H9 (cell line): ENCODE measurements around the gene TPH1. TPM values are rescaled to one million over a fixed set of nuclear protein-coding genes. Genes with fewer than 3 reads are reported as not detected.

Experiments
- DNase-seq: peaks from one replicate; pipeline ENCODE4 v3.0.0-alpha.2; 2017
- H2AFZ ChIP-seq: one replicate; pipeline ENCODE4 v1.6.1; 2013; ENCODE audit warnings: mild to moderate bottlenecking, low read length, control low read depth, moderate library complexity
- H2AK5ac ChIP-seq: 2 replicates; pipeline ENCODE4 v1.6.1; 2013; ENCODE audit warnings: low read length, control low read depth, mixed read lengths; ENCODE audit not compliant: insufficient read length
- H2BK120ac ChIP-seq: one replicate; pipeline ENCODE4 v1.6.1; 2013; ENCODE audit warnings: low read depth, mild to moderate bottlenecking, low read length, control low read depth, inconsistent platforms; ENCODE audit not compliant: poor library complexity, severe bottlenecking
- H2BK12ac ChIP-seq: 2 replicates; pipeline ENCODE4 v1.6.1; 2013; ENCODE audit warnings: low read length, control low read depth, mixed read lengths, low read depth; ENCODE audit not compliant: insufficient read length
- H2BK15ac ChIP-seq: 2 replicates; pipeline ENCODE4 v1.6.1; 2013; ENCODE audit warnings: low read depth, low read length, control low read depth
- H2BK20ac ChIP-seq: one replicate; pipeline ENCODE4 v1.6.1; 2013; ENCODE audit warnings: low read depth, mild to moderate bottlenecking, low read length, control low read depth, inconsistent platforms; ENCODE audit not compliant: poor library complexity, severe bottlenecking
- H2BK5ac ChIP-seq: 2 replicates; pipeline ENCODE4 v1.6.1; 2013; ENCODE audit warnings: low read length, control low read depth, mixed read lengths; ENCODE audit not compliant: insufficient read length
- H3K14ac ChIP-seq: 2 replicates; pipeline ENCODE4 v1.6.1; 2013; ENCODE audit warnings: low read length, control low read depth; ENCODE audit not compliant: insufficient read depth
- H3K18ac ChIP-seq: 2 replicates; pipeline ENCODE4 v1.6.1; 2013; ENCODE audit warnings: low read depth, mild to moderate bottlenecking, mixed read lengths, low read length, control low read depth; ENCODE audit not compliant: insufficient read length
- H3K23ac ChIP-seq: 2 replicates; pipeline ENCODE4 v1.6.1; 2013; ENCODE audit warnings: low read length, control low read depth, mixed read lengths, low read depth; ENCODE audit not compliant: insufficient read length
- H3K23me2 ChIP-seq: 2 replicates; pipeline ENCODE4 v1.6.1; 2013; ENCODE audit warnings: low read depth, mild to moderate bottlenecking, mixed read lengths, low read length, control low read depth; ENCODE audit not compliant: insufficient read length, poor library complexity, severe bottlenecking
- H3K27ac ChIP-seq: 2 replicates; pipeline ENCODE4 v1.5.1; 2013; ENCODE audit warnings: low read length, control low read depth, mixed read lengths, low read depth; ENCODE audit not compliant: insufficient read length
- H3K27me3 ChIP-seq: 2 replicates; pipeline ENCODE4 v1.6.1; 2013; ENCODE audit warnings: low read length, control low read depth, inconsistent platforms; ENCODE audit not compliant: insufficient read depth
- H3K4ac ChIP-seq: 2 replicates; pipeline ENCODE4 v1.6.1; 2013; ENCODE audit warnings: low read depth, mild to moderate bottlenecking, control low read depth, inconsistent platforms, low read length, moderate library complexity
- H3K4me1 ChIP-seq: 2 replicates; pipeline ENCODE4 v1.6.1; 2013; ENCODE audit warnings: low read length, control low read depth, inconsistent platforms; ENCODE audit not compliant: insufficient read depth
- H3K4me2 ChIP-seq: 2 replicates; pipeline ENCODE4 v1.6.1; 2013; ENCODE audit warnings: low read length, control low read depth, mixed read lengths; ENCODE audit not compliant: insufficient read length, insufficient read depth
- H3K56ac ChIP-seq: 2 replicates; pipeline ENCODE4 v1.6.1; 2013; ENCODE audit warnings: low read depth, mild to moderate bottlenecking, mixed read lengths, low read length, control low read depth; ENCODE audit not compliant: insufficient read length
- H3K79me1 ChIP-seq: 2 replicates; pipeline ENCODE4 v1.6.1; 2013; ENCODE audit warnings: low read depth, mild to moderate bottlenecking, moderate library complexity, low read length, control low read depth, inconsistent platforms; ENCODE audit not compliant: insufficient read depth, poor library complexity, severe bottlenecking
- H3K79me2 ChIP-seq: 2 replicates; pipeline ENCODE4 v1.6.1; 2013; ENCODE audit warnings: low read length, control low read depth, inconsistent platforms; ENCODE audit not compliant: insufficient read depth
- H3K9ac ChIP-seq: 2 replicates; pipeline ENCODE4 v1.6.1; 2013; ENCODE audit warnings: low read length, control low read depth, mixed read lengths; ENCODE audit not compliant: insufficient read length; ENCODE audit errors: extremely low read depth
- H3K9me3 ChIP-seq: one replicate; pipeline ENCODE4 v1.6.1; 2013; ENCODE audit warnings: low read depth, low read length, inconsistent platforms; ENCODE audit not compliant: control insufficient read depth
- H3T11ph ChIP-seq: one replicate; pipeline ENCODE4 v1.6.1; 2013; ENCODE audit warnings: mild to moderate bottlenecking, low read length, control low read depth, inconsistent platforms
- H4K20me1 ChIP-seq: one replicate; pipeline ENCODE4 v1.6.1; 2013; ENCODE audit not compliant: control insufficient read depth, insufficient read length, insufficient read depth
- H4K5ac ChIP-seq: 2 replicates; pipeline ENCODE4 v1.6.1; 2013; ENCODE audit warnings: low read depth, mild to moderate bottlenecking, mixed read lengths, low read length, control low read depth; ENCODE audit not compliant: insufficient read length
- H4K8ac ChIP-seq: replicated peaks from 2 replicates; pipeline ENCODE4 v1.6.1; 2013; ENCODE audit warnings: low read length, control low read depth, mixed read lengths, low read depth; ENCODE audit not compliant: insufficient read length
- H4K91ac ChIP-seq: 2 replicates; pipeline ENCODE4 v1.6.1; 2013; ENCODE audit warnings: low read depth, mild to moderate bottlenecking, moderate library complexity, mixed read lengths, low read length, control low read depth; ENCODE audit not compliant: insufficient read length
- H3K27ac Mint-ChIP-seq, 3 experiments: 2 replicates in 2 of 3; 3 replicates in 1 of 3; pipeline ENCODE4 v1.8.0; 2020 to 2021; ENCODE audit warnings: mixed read lengths in 3 of 3, mild to moderate bottlenecking in 1 of 3, moderate library complexity in 1 of 3
- H3K27me3 Mint-ChIP-seq: 2 replicates; pipeline ENCODE4 v1.8.0; 2021; ENCODE audit warnings: low read depth, mild to moderate bottlenecking, moderate library complexity, mixed read lengths
- H3K36me3 Mint-ChIP-seq, 3 experiments: 2 replicates in 2 of 3; 3 replicates in 1 of 3; pipeline ENCODE4 v1.8.0; 2020 to 2021; ENCODE audit warnings: low read depth in 3 of 3, mixed read lengths in 3 of 3; ENCODE audit not compliant: insufficient read depth in 1 of 3
- H3K4me1 Mint-ChIP-seq, 2 experiments: 2 replicates each; pipeline ENCODE4 v1.8.0; 2020; ENCODE audit warnings: mixed read lengths in 2 of 2
- H3K4me3 Mint-ChIP-seq, 2 experiments: 2 replicates in 1 of 2; 3 replicates in 1 of 2; pipeline ENCODE4 v1.8.0; 2020 to 2021; ENCODE audit warnings: mild to moderate bottlenecking in 2 of 2, mixed read lengths in 2 of 2, moderate library complexity in 1 of 2
- H3K9me3 Mint-ChIP-seq, 2 experiments: 2 replicates in 1 of 2; 3 replicates in 1 of 2; pipeline ENCODE4 v1.8.0; 2020; ENCODE audit warnings: mild to moderate bottlenecking in 2 of 2, mixed read lengths in 2 of 2, moderate library complexity in 1 of 2
- WGBS: extraction: QIAGEN DNeasy Blood & Tissue Kit; methylation state at CpG from one replicate; pipeline ENCODE4 v1.1.7; 2013; ENCODE audit warnings: missing lambda C conversion rate, low lambda C conversion rate, mixed read lengths; ENCODE audit not compliant: insufficient read length; ENCODE audit errors: extremely low coverage; 5-methylcytosine and 5-hydroxymethylcytosine counted together
- total RNA-seq: library from RNA; stranded (reverse); gene quantifications from 2 replicates; pipeline ENCODE4 v1.2.1, GENCODE V29; 2021
- TF ChIP-seq, protein P1 (sequence below): fragments of 200-600 bp; sonication (generic); conservative IDR thresholded peaks from 3 replicates; pipeline ENCODE4 v1.8.0; 2021; ENCODE audit warnings: antibody characterized with exemption, mild to moderate bottlenecking

TPH1 gene
- total RNA-seq, 1 experiment from 2014 or later = 0.17 TPM

DNA sequence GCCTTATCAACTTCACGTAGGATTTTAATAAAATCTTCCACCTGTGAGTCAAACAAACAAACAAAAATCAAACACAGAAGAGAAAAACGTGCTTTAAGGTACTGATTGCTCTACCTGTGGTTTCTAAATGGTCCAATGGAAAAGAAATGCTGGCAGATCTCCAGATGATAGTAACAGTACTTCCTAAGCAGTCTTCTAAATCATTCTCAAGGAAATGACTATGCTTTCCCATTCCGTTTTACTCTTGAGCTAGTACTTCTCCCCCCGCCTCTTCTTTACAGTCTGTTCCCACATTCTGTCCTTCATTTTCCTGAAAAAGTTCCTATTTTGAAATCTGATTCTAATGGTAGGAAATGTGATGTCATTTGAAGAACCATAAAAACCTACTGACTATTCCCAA lies 34.4 kb upstream of the TPH1 start:
- Histone ChIP-seq H3K9ac (no peak overlapping the region), H3K4ac (no peak overlapping the region), H3K79me1 (no peaks in the 10 kb centered on the region), H2BK12ac (no peak overlapping the region), H3K4me2 (no peak overlapping the region), H4K8ac (no peak overlapping the region), H3K27ac (no peak overlapping the region), H2BK15ac (no peak overlapping the region), H3K18ac (no peak overlapping the region), H4K20me1 (no peaks in the 10 kb centered on the region), H4K5ac (no peak overlapping the region), H2AK5ac (no peak overlapping the region), H2BK120ac (no peak overlapping the region), H4K91ac (no peak overlapping the region), H3K23me2 (no peaks in the 10 kb centered on the region), H3K9me3 (no peaks in the 10 kb centered on the region), H3K27me3 (no peaks in the 10 kb centered on the region), H2BK20ac (no peak overlapping the region), H3K79me2 (no peaks in the 10 kb centered on the region), H2AFZ (no peak overlapping the region), H3K56ac (no peak overlapping the region), H3K4me1 (no peaks in the 10 kb centered on the region), H3K23ac (no peak overlapping the region), H2BK5ac (no peak overlapping the region), H3K14ac (no peak overlapping the region), H3T11ph (no peak overlapping the region)
- no peak overlapping the region for H3K4me3 Mint-ChIP-seq
- no CpG with 5 or more reads among the region's 4 CpGs for WGBS
- TF ChIP-seq, protein P1, sequence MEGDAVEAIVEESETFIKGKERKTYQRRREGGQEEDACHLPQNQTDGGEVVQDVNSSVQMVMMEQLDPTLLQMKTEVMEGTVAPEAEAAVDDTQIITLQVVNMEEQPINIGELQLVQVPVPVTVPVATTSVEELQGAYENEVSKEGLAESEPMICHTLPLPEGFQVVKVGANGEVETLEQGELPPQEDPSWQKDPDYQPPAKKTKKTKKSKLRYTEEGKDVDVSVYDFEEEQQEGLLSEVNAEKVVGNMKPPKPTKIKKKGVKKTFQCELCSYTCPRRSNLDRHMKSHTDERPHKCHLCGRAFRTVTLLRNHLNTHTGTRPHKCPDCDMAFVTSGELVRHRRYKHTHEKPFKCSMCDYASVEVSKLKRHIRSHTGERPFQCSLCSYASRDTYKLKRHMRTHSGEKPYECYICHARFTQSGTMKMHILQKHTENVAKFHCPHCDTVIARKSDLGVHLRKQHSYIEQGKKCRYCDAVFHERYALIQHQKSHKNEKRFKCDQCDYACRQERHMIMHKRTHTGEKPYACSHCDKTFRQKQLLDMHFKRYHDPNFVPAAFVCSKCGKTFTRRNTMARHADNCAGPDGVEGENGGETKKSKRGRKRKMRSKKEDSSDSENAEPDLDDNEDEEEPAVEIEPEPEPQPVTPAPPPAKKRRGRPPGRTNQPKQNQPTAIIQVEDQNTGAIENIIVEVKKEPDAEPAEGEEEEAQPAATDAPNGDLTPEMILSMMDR = no peak
- no peak overlapping the region for H3K27ac Mint-ChIP-seq
- H3K9me3 Mint-ChIP-seq = no peaks in the 10 kb centered on the region
- no peaks in the 10 kb centered on the region for H3K27me3 Mint-ChIP-seq
- no peak for DNase-seq
- H3K36me3 Mint-ChIP-seq = peaks cover 31 to 55% (median 39%) of the 10 kb centered on the region in 3 experiments
- peaks cover 0 to 4% of the 10 kb centered on the region in 2 experiments; a peak in 1 of 4 replicates for H3K4me1 Mint-ChIP-seq
